COLO829 (cell line): ENCODE results near the gene SLC41A1.
A peak's percentile ranks its signal among the peaks of the same experiment; 100 is the strongest.

Experiments
- DNase-seq: peaks from one replicate; pipeline ENCODE4 v3.0.0; 2012; ENCODE audit warnings: low spot score

The SLC41A1 gene

DNA sequence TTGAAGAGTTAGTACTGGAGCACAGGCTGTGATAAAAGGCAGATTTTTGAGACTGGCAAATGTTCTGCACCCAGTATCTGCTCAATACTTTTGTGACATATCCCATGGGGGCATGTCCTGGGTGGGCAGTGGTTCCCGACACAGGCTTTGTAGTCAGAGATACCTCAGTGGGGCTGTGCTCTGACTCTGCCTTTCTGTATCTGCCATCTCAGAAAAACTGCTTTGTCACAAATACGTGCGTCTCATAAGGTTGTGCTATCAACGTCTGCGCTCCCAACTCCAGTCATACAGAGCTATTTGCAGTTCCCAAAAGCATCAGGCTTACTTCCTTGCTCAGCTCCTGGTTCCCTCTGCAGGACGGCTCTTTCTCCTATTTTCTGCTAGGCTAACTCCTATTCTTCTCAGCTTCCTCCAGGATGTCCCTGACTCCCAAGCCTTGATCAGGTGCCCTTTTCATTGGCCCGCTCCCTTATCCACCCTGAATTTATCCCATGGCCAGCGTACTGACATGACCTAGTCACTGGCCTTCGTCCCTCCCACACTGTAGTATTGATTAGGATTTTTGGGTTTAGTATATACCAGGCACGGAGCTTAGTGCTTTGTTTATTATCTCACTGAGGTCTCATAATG, 25.6 kb downstream of the SLC41A1 start:
- no peak for DNase-seq

- no peak for DNase-seq
Observed at GRCh38 chr1:205786601-205787000, 26.4 kb downstream of the SLC41A1 start.

DNA sequence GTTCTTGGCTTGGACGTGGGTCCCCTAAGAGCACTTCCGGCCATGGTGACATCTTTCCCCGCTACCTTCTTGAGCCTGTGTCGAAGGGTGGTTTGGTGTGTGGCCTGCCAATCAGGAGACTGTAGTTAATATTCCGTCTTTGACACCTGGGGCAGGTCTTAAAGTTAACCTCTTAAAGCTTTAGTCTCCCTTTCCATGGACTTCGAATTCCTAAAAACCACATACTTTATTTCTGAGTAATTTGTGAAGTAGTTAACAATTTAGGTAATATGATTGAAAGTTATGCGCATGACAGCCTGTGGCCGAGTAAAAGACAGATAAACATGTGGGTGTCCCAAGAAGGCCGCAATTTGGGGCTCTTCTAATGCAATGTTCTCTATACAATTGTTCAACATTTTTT, 27.6 kb downstream of the SLC41A1 start:
- no peak for DNase-seq

GRCh38 chr1:205783904-205784303, 29.1 kb downstream of the SLC41A1 start:
- DNase-seq, result no peak

DNA sequence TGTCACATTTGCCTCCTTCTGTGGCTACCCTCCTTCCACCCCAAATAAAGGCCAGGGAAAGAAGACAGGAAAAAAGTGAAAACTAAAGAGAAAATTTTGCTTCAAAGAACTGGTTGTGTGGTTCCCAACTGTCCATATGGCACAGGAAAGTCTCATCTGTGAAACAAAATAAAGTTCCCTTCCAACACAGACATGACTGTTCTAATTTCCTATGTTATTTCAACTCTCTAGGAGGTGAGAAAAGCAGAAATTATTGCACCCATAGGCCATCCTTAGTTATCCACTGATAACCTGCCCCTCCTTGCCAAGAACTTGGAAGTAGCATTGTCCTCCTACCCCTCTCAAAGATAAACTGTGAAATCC, 29.6 kb downstream of the SLC41A1 start:
- DNase-seq, result no peak

DNA sequence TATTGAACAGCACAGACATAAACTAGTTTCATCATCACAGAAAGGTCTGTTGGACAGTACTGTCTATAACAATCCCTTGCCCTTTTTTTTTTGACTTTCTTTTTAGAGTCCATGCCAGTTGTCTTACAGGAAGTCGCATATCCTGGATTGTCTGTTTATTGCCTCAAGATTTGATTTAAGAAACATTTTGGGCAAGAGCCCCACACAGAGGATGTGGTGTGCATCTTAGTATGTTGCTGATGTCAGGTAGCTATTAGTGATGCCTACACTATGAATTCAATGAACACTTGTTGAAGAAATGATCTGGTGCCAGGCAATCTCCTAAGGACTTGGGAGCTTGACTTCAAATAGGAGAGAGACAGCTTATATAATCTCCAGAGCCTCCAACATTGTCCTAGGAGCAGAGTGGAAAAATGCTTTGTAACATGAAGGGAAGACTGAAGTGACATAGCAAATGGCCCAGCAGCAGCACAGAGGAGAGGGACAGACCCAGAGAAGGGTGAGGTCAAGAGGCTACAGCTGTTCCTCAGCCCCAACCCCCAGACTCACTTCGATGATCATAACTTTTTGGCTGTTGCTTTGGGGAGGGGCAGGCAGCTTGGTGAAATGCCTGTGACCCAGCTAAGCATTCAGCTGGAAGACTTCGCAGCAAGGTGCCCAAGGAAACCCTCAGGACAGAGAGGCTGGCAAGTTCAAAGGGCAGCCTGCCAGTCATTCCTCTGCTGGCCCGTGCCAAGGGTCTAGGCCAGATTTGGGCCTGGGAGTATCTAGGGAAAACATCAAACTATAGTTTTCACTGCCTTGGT, 30.2 kb downstream of the SLC41A1 start:
- no peak for DNase-seq

GRCh38 chr1:205780335-205780734, 32.7 kb downstream of the SLC41A1 start:
- DNase-seq, result no peak

DNA sequence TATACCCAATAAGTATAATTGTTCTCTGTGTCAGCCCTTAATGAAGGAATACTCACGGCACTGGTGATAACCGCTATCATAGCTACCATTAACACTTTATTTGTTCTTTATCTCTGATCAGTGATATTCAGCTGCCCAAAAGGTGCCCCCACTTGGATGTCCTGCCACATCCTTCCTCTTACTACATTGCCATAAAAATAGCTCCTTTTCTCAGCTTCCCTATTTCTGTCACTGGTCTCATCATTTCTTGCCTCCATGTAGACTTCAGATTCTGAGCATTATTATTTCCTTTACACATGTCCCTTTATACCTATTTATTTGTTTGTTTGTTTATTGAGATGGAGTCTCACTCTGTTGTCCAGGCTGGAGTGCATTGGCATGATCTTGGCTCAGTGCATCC, 35.0 kb downstream of the SLC41A1 start:
- DNase-seq, result no peak

DNA sequence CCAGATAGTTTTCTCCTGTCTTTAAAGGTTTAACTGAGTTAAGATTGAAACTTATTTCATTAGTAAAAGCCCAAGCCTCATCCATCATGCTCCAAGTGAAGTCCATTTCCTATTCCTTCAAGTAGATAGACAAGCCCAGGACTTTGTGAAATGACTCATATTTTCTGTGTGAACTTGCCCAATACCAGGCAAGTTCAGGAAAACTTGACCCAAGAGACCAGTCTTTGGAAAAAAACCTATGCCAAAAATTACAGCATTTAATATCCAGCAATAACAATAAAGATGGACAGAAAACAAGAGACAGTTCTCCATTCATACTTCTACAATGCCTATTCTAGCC, 37.3 kb downstream of the SLC41A1 start:
- no peak for DNase-seq

DNA sequence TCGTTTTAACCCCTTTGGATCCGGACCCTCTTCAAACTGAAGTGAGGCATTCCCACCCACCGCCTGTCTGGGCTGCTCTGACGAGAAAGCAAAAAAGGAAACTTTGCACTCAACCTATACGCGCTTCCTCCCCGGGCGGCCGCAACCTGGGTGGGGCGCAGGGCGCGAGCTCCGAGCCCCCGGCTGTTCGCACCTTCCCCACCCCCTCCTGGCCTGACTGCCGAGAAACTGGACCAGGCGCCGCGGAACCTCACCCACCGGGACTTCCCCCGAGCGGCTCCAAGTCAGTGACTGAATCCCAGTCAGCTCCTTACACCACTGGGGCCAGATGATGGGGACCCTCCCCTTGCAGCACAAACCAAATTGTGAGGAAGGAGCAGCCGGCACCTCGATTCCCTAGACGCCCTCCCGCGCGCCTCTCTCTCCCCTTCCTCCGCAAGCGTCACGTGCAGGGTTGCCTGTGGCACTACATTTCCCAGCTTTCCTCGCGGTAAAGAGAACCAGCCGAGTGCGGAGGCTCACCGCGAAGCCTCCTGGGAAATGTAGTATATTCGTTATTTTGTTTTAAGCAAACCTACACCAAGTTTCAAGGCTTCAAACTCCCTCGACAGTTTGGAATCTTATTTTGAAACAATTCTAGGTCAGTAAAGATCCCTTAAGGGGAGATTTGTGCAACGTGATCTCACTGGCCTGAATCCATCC, 37.8 kb downstream of the SLC41A1 start, which contains the start of gene RAB29:
RAB29 (minus strand) TSS at position 468 of the 702 bp plus-strand sequence. CDS start 526 bp downstream, outside the sequence.
- peak; percentile 85 for DNase-seq

DNA sequence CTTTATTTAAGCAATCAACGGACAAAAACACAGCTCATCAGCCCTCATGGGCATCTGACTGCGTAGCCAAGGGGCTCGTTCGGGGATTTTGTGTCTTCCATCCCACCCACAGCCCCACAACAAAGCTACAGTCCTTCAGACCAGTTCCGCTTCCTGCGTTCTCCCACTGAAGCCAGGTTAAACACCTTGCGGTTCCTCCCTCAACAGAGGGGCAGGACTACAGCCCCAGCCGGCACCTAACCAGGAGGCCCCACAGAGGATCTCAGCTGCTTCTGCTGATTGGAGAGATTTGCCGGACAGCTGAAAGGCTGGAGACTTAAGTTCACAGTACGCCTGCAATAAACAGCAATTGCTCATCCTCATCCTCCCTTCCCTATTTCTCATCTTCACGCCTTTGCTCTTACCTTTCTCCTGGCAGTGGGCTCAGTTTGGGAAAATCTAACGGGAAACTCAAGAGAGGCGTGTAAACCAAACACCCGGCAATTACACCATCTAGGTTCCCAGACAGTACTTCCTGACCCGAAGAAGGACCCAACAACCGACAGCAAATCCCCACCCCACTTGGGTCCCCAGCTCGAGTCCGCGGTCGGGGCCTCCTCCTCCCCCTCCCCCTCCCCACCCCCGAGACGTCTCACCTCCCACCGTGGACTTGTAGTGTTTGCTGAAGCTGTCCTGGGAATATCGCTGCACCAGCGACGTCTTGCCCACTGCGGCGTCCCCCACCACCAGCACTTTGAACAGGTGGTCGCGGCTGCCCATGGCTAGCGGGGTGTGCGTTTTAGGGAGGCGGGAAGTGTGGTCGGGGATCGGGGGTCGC, 38.6 kb downstream of the SLC41A1 start:
- no peak for DNase-seq

DNA sequence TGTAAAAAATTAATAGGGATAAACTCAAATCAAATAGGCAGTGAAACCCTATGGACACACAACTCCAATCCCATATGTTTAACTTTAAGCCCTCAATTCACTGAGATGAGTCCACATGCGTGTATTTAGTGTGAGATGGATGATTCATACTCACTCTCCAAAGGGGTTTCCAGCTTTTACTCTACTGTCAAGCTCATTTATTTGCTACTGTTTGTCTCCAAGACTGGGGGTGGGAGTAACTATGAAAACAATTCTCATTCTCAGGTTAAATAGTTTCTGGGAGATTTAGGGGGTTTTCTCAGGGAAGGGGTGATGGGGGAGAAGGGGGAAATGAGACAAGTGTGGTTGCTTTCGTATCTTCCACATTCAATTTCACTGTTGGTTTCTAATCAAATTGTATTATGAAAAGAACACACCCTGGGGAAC, 40.4 kb downstream of the SLC41A1 start:
- DNase-seq, result no peak

DNA sequence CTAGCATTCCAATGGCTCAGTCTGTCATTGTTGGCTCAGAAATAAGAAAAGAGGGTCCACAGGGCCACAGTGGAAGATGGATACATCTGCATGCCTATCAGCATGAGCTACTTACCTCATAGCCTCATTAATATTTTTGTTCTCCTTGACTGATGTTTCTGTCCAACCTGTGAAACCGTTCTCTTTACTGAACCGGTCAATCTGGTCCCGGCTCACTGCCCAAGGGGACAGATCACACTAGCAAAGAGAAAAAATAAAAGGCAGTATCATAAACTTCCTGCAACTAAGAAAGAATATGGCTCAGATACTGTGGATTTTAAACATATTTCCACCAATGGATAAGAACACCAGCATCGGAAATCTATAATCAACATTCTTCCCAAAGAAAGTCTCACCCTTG, 42.4 kb downstream of the SLC41A1 start:
- no peak for DNase-seq

DNA sequence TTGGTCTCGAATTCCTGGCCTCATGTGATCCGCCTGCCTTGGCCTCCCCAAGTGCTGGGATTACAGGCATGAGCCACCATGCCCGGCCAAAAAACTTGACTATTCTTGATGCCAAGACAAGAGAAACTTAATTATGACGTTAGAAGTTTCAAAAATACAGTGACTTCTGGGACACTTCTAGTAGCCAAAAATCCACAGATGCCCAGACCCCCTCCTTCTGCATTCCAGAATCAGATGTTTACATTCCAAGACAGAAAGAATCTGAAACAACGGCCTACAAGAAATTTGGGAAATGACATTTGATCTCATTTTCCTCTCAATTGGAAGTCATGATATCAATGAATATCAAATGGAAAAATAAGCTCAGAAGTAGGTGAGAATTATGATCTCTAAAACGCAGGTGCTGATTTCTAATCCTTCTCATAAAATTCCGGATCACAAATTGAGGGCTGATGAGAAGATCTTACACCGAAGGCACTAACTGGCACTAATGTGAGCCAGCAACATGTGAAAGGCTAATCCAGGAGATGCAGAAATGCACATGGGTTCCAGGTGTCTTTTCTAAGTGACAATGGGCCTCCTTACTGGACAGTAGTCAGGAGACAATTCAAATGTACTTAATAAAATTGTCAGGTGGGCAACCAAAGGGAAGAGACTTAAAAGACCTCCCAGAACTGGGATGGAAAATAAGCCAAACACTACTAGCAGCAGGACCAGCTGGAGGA, 43.2 kb downstream of the SLC41A1 start:
- no peak for DNase-seq

- no peak for DNase-seq
Observed at GRCh38 chr1:205767248-205767647, 45.8 kb downstream of the SLC41A1 start.

GRCh38 chr1:205766570-205766969, 46.4 kb downstream of the SLC41A1 start:
- DNase-seq, result no peak

DNA sequence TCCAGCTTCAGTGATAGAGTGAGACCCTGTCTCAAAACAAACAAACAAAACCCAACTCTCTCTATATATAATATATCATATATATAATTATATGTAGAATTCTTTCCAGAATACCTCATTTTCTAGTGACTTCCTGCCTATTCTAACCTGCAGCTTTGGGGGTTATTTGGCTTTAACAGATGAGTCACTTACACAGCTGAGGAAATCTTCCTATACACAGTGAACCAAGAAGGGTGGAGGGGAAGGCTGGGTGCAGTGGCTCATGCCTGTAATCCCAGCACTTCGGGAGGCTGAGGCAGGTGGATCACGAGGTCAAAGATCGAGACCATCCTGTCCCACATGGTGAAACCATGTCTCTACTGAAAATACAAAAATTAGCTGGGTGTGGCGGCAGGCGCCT, 47.0 kb downstream of the SLC41A1 start:
- DNase-seq, result no peak

DNA sequence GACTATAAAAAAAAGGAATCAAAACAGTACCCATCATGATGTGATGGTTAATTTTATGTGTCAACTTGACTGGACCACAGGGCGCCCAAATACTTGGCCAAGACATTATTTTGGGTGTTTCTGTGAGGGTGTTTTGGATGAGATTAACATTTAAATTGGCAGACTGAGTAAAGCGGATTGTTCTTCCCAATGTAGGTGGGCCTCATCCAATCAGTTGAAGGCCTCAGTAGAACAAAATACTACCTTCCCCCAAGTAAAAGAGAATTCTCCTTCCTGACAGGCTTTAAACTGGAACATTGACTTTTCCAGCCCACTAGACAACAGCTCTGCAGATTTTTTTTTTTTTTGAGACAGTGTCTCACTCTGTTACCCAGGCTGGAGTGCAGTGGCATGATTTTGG, 48.4 kb downstream of the SLC41A1 start:
- no peak for DNase-seq

- no peak for DNase-seq
Observed at GRCh38 chr1:205763980-205764379, 49.0 kb downstream of the SLC41A1 start.

DNA sequence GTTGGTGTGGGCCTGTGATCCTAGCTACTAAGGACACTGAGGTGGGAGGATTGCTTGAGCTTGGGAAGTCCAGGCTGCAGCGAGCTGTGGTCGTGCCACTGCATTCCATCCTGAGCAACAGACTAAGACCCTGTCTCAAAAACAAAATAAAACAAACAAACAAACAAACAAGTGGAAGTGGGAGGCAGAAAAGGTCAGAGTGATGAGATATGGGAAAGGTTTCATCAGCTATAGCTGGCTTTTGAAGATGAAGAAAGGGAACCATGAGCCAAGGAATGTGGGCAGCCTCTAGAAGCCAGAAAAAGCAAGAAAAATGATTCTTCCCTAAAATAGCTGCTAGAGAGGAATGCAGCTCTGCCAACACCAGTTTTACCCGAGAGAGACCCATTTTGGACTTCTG, 52.4 kb downstream of the SLC41A1 start:
- DNase-seq, result no peak

DNA sequence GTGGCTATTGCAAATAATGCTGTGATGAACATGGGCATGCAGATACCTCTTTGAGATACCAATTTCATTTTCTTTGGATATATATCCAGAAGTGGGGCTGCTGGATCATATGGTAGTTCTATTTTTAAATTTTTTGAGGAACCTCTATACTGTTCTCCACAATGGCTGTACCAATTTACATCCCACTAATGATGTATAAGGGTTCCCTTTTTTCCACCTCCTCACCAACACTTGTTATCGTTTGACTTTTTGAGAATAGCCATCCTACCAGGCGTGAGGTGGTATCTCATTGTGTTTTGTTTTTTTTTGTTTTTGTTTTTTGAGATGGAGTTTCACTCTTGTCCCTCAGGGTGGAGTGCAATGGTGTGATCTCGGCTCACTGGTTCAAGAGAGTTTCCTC, 56.4 kb downstream of the SLC41A1 start:
- no peak for DNase-seq

DNA sequence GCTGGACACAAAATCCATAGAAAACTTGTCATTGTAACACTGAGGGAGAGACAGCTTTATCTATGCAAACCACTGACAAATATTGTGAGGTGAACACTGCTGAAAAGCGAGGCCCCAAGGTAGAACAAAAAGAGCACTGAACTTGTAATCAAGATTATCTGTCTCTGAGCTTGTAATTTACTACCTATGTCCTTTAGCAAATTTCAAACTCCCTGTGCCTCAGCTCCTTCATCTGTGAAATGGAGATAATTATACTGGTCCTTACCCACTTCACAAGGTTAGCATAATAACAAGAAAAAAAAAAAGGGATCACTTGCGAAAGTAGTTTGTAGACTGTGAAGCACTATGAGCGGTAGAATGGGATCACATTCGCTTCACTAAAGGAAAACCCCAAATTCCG, 58.1 kb downstream of the SLC41A1 start:
- DNase-seq, result no peak
